Coronary artery (tissue), 2 donors: ENCODE data around the gene CYB561D1.

Experiments used
- DNase-seq: peaks from one replicate; pipeline ENCODE4 v3.0.0-alpha.2; 2017; ENCODE audit warnings: low spot score
- H3K27ac ChIP-seq, 2 donors: fragments of 200-600 bp; sonication (generic); one replicate each; pipeline ENCODE4 v1.5.1; 2016 to 2019
- H3K4me3 ChIP-seq: fragments of 200-600 bp; sonication (generic); 2 replicates; pipeline ENCODE4 v1.5.1; 2016; ENCODE audit warnings: mild to moderate bottlenecking, moderate library complexity
- CTCF ChIP-seq: fragments of 200-600 bp; sonication (generic); IDR thresholded peaks from one replicate; pipeline ENCODE4 v1.5.1; 2019; ENCODE audit warnings: antibody characterized with exemption

CYB561D1 gene

DNA sequence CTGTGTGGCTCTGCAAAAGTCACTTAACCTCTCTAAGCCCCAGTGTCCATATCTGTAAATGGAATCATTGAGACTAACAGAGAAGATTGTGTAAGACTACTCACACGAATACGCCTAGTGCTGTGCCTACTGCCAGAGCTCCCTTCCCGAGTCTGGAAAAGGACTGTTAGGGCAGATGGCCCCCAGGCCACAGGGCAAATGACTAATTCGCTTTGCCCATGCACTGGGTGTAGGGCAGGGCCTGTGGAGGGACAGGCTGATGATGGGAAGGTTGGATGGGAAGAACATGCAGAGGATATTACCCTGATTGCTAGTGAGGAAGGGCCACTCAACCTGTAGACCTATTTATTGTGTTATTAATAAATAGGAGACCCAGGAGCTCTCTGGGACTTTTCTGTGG is 41.6 kb downstream of the CYB561D1 start:
- peak overlapping the region; percentile 15 to 80 for H3K27ac ChIP-seq
- no peak for DNase-seq
- TF ChIP-seq CTCF, result no peak
- H3K4me3 ChIP-seq, result no peak overlapping the region

GRCh38 chr1:109535971-109536491 is 42.1 kb downstream of the CYB561D1 start:
- peak overlapping the region; percentile 15 to 80 for H3K27ac ChIP-seq

GRCh38 chr1:109537450-109538178 is 43.7 kb downstream of the CYB561D1 start:
- TF ChIP-seq CTCF, result no peak
- DNase-seq, result no peak
- H3K27ac ChIP-seq, result no peak overlapping the region
- no peak overlapping the region for H3K4me3 ChIP-seq

More at GRCh38 chr1:109535971-109536491, 42.1 kb downstream of the CYB561D1 start:
- H3K4me3 ChIP-seq, result no peak overlapping the region
- no peak for DNase-seq
- TF ChIP-seq CTCF, result no peak

GRCh38 chr1:109538827-109539555 is 45.1 kb downstream of the CYB561D1 start:
- DNase-seq, result peak; percentile 64
- TF ChIP-seq CTCF, result no peak
- H3K27ac ChIP-seq, result no peak overlapping the region
- no peak overlapping the region for H3K4me3 ChIP-seq

DNA sequence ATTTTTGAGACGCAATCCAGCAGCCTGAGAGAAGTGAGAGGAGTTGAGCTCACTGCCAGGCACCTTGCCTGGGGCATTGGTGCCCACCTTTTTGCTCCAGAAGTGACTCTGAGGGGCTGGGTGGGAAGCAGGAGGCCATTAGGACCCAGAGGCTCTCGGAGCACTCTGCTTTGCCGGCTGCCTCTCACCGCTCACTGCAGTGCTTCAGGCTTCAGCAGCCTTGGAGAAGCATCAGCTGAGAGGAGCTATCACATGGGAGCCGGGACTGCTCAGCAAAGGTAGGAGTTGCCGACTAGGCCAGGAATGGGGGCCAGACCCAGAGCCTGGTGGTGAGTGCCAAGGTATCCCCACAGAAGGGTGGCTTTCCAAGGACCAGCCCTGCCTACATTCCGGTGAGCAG is 45.8 kb downstream of the CYB561D1 start, which contains the start of gene GPR61:
Gene GPR61 (plus strand): TSS at position 197 of the 400 bp plus-strand sequence. CDS start 3,151 bp downstream, outside the sequence.
- Histone ChIP-seq H3K27ac (no peak within 1 kb of the TSS), H3K4me3 (no peak within 1 kb of the TSS)
- no peak for DNase-seq
- TF ChIP-seq CTCF, result no peak

DNA sequence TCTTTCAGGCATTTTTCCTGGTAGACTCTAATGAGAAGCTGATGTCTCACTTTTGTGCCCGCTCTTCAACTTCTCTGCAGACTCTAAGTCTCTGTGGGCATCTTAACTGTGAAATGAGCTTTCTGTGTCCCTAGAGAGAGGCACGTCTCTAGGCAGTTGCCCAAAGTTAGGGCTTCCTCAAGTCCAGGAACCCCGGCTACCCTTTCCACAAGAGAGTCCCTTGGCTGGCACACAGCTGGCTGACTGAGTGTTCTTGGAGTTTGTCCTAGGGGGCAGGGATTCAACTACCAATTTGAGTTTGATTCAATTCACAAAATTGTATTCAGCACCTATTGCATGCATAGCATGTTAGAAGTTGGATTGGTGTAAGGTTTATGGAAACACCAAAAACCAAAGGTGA is 47.2 kb downstream of the CYB561D1 start:
- Histone ChIP-seq H3K27ac (no peak overlapping the region), H3K4me3 (no peak overlapping the region)
- DNase-seq, result no peak
- TF ChIP-seq CTCF, result no peak
